SK-N-SH (cell line): ENCODE results near the gene TIAM1. TPM values are rescaled to one million over a fixed set of nuclear protein-coding genes. Genes with fewer than 3 reads are reported as not detected.

Experiments used
- CTCF ChIA-PET: fragments of 300-600, 350-600 bp; formaldehyde crosslinking; extraction: SDS; loops from one replicate; lab custom pipeline; 2021; lab: Yijun Ruan, JAX
- POLR2A ChIA-PET: fragments of 350-600 bp; sonication (Branson Sonifier 250); formaldehyde crosslinking; extraction: SDS; loops from one replicate; lab custom pipeline; 2020; ENCODE audit warnings: antibody characterized with exemption, inconsistent platforms; lab: Yijun Ruan, JAX
- DNase-seq: peaks from one replicate; pipeline ENCODE4 v3.0.0; 2012
- H2AFZ ChIP-seq: fragments of 200-600 bp; sonication (generic); 2 replicates; pipeline ENCODE4 v1.8.1; 2016; ENCODE audit warnings: antibody characterized with exemption, mild to moderate bottlenecking, low read depth
- H3F3A ChIP-seq: fragments of 200-600 bp; sonication (generic); replicated peaks from 2 replicates; pipeline ENCODE3; 2016; ENCODE audit warnings: antibody characterized with exemption, mild to moderate bottlenecking; ENCODE audit not compliant: insufficient read depth
- H3K27ac ChIP-seq, 2 experiments: fragments of 200-500 bp in 1 of 2; fragments of 200-600 bp in 1 of 2; sonication (Bioruptor generic) in 1 of 2; sonication (generic), shearing (Covaris generic) in 1 of 2; 2 replicates each; pipeline versions ENCODE4 v1.5.1 to v1.6.1; 2014 to 2016; ENCODE audit warnings: low read depth in 2 of 2, inconsistent platforms in 1 of 2, low read length in 1 of 2, mild to moderate bottlenecking in 1 of 2, mixed read lengths in 1 of 2
- H3K27me3 ChIP-seq: fragments of 200-600 bp; sonication (generic), shearing (Covaris generic); 2 replicates; pipeline ENCODE4 v1.6.1; 2016; ENCODE audit warnings: mixed run types; ENCODE audit not compliant: insufficient read depth
- H3K36me3 ChIP-seq, 2 experiments: fragments of 200-500 bp in 1 of 2; fragments of 200-600 bp in 1 of 2; sonication (Bioruptor generic) in 1 of 2; sonication (generic) in 1 of 2; replicated peaks in 1 of 2; 2 replicates each; pipeline versions ENCODE3 to v1.5.1; 2014 to 2016; ENCODE audit warnings: low read length in 1 of 2, mild to moderate bottlenecking in 1 of 2; ENCODE audit not compliant: insufficient read depth in 2 of 2, control insufficient read depth in 1 of 2
- H3K4me1 ChIP-seq, 2 experiments: fragments of 200-500 bp in 1 of 2; fragments of 200-600 bp in 1 of 2; sonication (Bioruptor generic) in 1 of 2; sonication (generic), shearing (Covaris generic) in 1 of 2; 2 replicates each; pipeline versions ENCODE4 v1.5.1 to v1.6.1; 2014 to 2016; ENCODE audit warnings: low read depth in 1 of 2, low read length in 1 of 2, mixed run types in 1 of 2; ENCODE audit not compliant: insufficient read depth in 2 of 2, control insufficient read depth in 1 of 2
- H3K4me2 ChIP-seq: fragments of 200-600 bp; sonication (generic), shearing (Covaris generic); 2 replicates; pipeline ENCODE4 v1.6.1; 2017; ENCODE audit warnings: mixed run types
- H3K4me3 ChIP-seq, 2 experiments: fragments of 200-500 bp in 1 of 2; fragments of 200-600 bp in 1 of 2; sonication (Bioruptor generic) in 1 of 2; sonication (generic), shearing (Covaris generic) in 1 of 2; 2 replicates each; pipeline versions ENCODE4 v1.5.1 to v1.8.1; 2014 to 2016; ENCODE audit warnings: low read depth in 2 of 2, inconsistent platforms in 1 of 2, low read length in 1 of 2, mild to moderate bottlenecking in 1 of 2, mixed read lengths in 1 of 2, moderate library complexity in 1 of 2
- H3K79me2 ChIP-seq: fragments of 200-600 bp; sonication (generic); 2 replicates; pipeline ENCODE4 v1.8.1; 2017; ENCODE audit warnings: mild to moderate bottlenecking; ENCODE audit not compliant: insufficient read depth
- H3K9ac ChIP-seq: fragments of 200-600 bp; sonication (generic); 2 replicates; pipeline ENCODE4 v1.6.1; 2017; ENCODE audit warnings: mixed run types
- H3K9me2 ChIP-seq: fragments of 200-600 bp; sonication (generic); 2 replicates; pipeline ENCODE4 v1.6.1; 2017; ENCODE audit warnings: mixed run types
- H3K9me3 ChIP-seq: fragments of 200-600 bp; sonication (generic); 2 replicates; pipeline ENCODE4 v1.6.1; 2017; ENCODE audit warnings: mixed run types, mild to moderate bottlenecking, moderate library complexity
- H4K20me1 ChIP-seq: fragments of 200-600 bp; sonication (generic); 2 replicates; pipeline ENCODE4 v1.6.1; 2017; ENCODE audit warnings: mild to moderate bottlenecking, mixed run types; ENCODE audit not compliant: insufficient read depth
- ELF1 ChIP-seq: IDR thresholded peaks from 2 replicates; pipeline ENCODE4 v1.4.0; 2012
- EP300 ChIP-seq, 2 experiments: IDR thresholded peaks; 2 replicates each; pipeline versions ENCODE4 v1.4.0 to v1.6.1; 2012; ENCODE audit warnings: borderline replicate concordance in 1 of 2, low read depth in 1 of 2, low read length in 1 of 2
- FOSL2 ChIP-seq: IDR thresholded peaks from 2 replicates; pipeline ENCODE4 v1.4.0; 2012; ENCODE audit warnings: low read depth, mild to moderate bottlenecking, moderate library complexity, borderline replicate concordance
- GABPA ChIP-seq: IDR thresholded peaks from 2 replicates; pipeline ENCODE4 v1.4.0; 2012; ENCODE audit warnings: low read depth, mild to moderate bottlenecking
- GATA2 ChIP-seq: sonication (generic); formaldehyde crosslinking; IDR thresholded peaks from 2 replicates; pipeline ENCODE4 v1.5.0; 2020; ENCODE audit warnings: mild to moderate bottlenecking, missing genetic modification reagents
- JUND ChIP-seq: IDR thresholded peaks from 2 replicates; pipeline ENCODE4 v1.4.0; 2012
- MAX ChIP-seq: IDR thresholded peaks from 2 replicates; pipeline ENCODE4 v1.4.0; 2012; ENCODE audit warnings: low read depth
- MXI1 ChIP-seq: IDR thresholded peaks from 2 replicates; pipeline ENCODE4 v1.6.1; 2012; ENCODE audit warnings: mild to moderate bottlenecking, low read depth, low read length, improper control_type of control experiment
- NFIC ChIP-seq: IDR thresholded peaks from 2 replicates; pipeline ENCODE4 v1.4.0; 2012; ENCODE audit warnings: borderline replicate concordance
- NRF1 ChIP-seq: IDR thresholded peaks from 2 replicates; pipeline ENCODE4 v1.6.1; 2012; ENCODE audit warnings: low read depth, mild to moderate bottlenecking, low read length
- PBX3 ChIP-seq: IDR thresholded peaks from 2 replicates; pipeline ENCODE4; 2012
- POLR2AphosphoS5 ChIP-seq: IDR thresholded peaks from 2 replicates; pipeline ENCODE4 v1.6.1; 2012; ENCODE audit warnings: low read depth, low read length
- RCOR1 ChIP-seq: fragments of 150-350 bp; IDR thresholded peaks from 2 replicates; pipeline ENCODE4 v1.6.1; 2017; ENCODE audit warnings: antibody characterized with exemption, low read length
- REST ChIP-seq: IDR thresholded peaks from 2 replicates; pipeline ENCODE4 v1.6.1; 2012; ENCODE audit warnings: mild to moderate bottlenecking, low read depth, low read length, moderate library complexity
- RXRA ChIP-seq: IDR thresholded peaks from 2 replicates; pipeline ENCODE4 v1.4.0; 2012; ENCODE audit warnings: low read depth, mild to moderate bottlenecking, borderline replicate concordance
- TAF1 ChIP-seq: IDR thresholded peaks from 2 replicates; pipeline ENCODE4 v1.6.1; 2012; ENCODE audit warnings: low read depth, mild to moderate bottlenecking, low read length, moderate library complexity, borderline replicate concordance
- TCF12 ChIP-seq: IDR thresholded peaks from 2 replicates; pipeline ENCODE4 v1.4.0; 2012
- TEAD4 ChIP-seq: IDR thresholded peaks from 2 replicates; pipeline ENCODE4 v1.4.0; 2012; ENCODE audit warnings: mild to moderate bottlenecking, borderline replicate concordance; ENCODE audit not compliant: insufficient read depth
- WGBS: methylation state at CpG from one replicate; pipeline ENCODE4 v1.1.6; 2017; ENCODE audit warnings: low lambda C conversion rate; 5-methylcytosine and 5-hydroxymethylcytosine counted together
- polyA plus RNA-seq, 3 experiments: library from polyadenylated mRNA; depleted of rRNA; stranded (reverse); fragments of >200 nt; gene quantifications; 2 replicates each; pipeline ENCODE4 v1.2.3, GENCODE V29; 2012

The TIAM1 gene
- polyA plus RNA-seq, 1 of the 3 experiments (the other 2 are of a cell fraction): 1.7 TPM

- WGBS: 78% methylated on average over 12 of the region's 12 CpGs
- Histone ChIP-seq H4K20me1 (no peaks in the 10 kb centered on the region), H3K4me3 (no peak overlapping the region), H3K4me2 (no peak overlapping the region), H2AFZ (no peak overlapping the region), H3K27ac (no peak overlapping the region), H3F3A (no peaks in the 10 kb centered on the region), H3K27me3 (no peaks in the 10 kb centered on the region), H3K9me2 (no peaks in the 10 kb centered on the region), H3K9ac (no peak overlapping the region), H3K36me3 (no peaks in the 10 kb centered on the region), H3K9me3 (no peaks in the 10 kb centered on the region), H3K79me2 (no peaks in the 10 kb centered on the region), H3K4me1 (peaks cover 0 to 4% of the 10 kb centered on the region in 2 experiments; a peak in 2 of 4 replicates)
- CTCF ChIA-PET: interaction anchor here (3.0 kb wide), 1 partner anchor 362 kb away, joined by 18 read pairs; no protein-coding TSS in a partner anchor
- POLR2A ChIA-PET: no interaction called here
- TF ChIP-seq POLR2AphosphoS5 (no peak), PBX3 (no peak), TEAD4 (no peak), MXI1 (no peak), NFIC (no peak), GATA2 (CRISPR knock-in tag) (no peak), ELF1 (no peak)
- DNase-seq: no peak
These were observed 125.0 kb downstream of the TIAM1 start for GRCh38 chr21:31218830-31219608.

- H3F3A ChIP-seq: no peaks in the 10 kb centered on the region
- WGBS: 82% methylated on average over 10 of the region's 10 CpGs
- TF ChIP-seq REST (no peak), RCOR1 (no peak), PBX3 (no peak), NRF1 (no peak), GABPA (no peak), TCF12 (no peak), GATA2 (CRISPR knock-in tag) (no peak), NFIC (no peak), ELF1 (no peak), EP300 (IDR thresholded peaks at IDR 0.05; ENCODE audit: borderline replicate concordance in 1 of 2, low read depth in 1 of 2, low read length in 1 of 2) (no peak), TAF1 (no peak), RXRA (no peak), MAX (no peak), JUND (no peak), FOSL2 (no peak)
- ChIA-PET CTCF (interaction anchor here (1.1 to 2.0 kb wide), 2 partner anchors 365 to 388 kb away, joined by 3 to 6 read pairs; no protein-coding TSS in a partner anchor), POLR2A (no interaction called here)
- no peak overlapping the region for H3K9ac ChIP-seq
- no peaks in the 10 kb centered on the region for H3K36me3 ChIP-seq
- no peaks in the 10 kb centered on the region for H3K9me2 ChIP-seq
- H3K4me3 ChIP-seq: no peak overlapping the region
- H3K79me2 ChIP-seq: no peaks in the 10 kb centered on the region
- no peaks in the 10 kb centered on the region for H4K20me1 ChIP-seq
- H3K27me3 ChIP-seq: no peaks in the 10 kb centered on the region
- peaks cover 0 to 4% of the 10 kb centered on the region in 2 experiments; a peak in 2 of 4 replicates for H3K4me1 ChIP-seq
- no peak overlapping the region for H2AFZ ChIP-seq
- H3K27ac ChIP-seq: no peak overlapping the region
- DNase-seq: no peak
- H3K9me3 ChIP-seq: no peaks in the 10 kb centered on the region
- no peak overlapping the region for H3K4me2 ChIP-seq
These were observed 127.9 kb downstream of the TIAM1 start for GRCh38 chr21:31216206-31216605.
